NCI-H1048 (cell line): ENCODE results near the gene MTG2.

ENCODE experiments used
- DNase-seq: peaks from one replicate; lab custom pipeline; 2025; lab: John Stamatoyannopoulos, UW

MTG2 gene

DNA sequence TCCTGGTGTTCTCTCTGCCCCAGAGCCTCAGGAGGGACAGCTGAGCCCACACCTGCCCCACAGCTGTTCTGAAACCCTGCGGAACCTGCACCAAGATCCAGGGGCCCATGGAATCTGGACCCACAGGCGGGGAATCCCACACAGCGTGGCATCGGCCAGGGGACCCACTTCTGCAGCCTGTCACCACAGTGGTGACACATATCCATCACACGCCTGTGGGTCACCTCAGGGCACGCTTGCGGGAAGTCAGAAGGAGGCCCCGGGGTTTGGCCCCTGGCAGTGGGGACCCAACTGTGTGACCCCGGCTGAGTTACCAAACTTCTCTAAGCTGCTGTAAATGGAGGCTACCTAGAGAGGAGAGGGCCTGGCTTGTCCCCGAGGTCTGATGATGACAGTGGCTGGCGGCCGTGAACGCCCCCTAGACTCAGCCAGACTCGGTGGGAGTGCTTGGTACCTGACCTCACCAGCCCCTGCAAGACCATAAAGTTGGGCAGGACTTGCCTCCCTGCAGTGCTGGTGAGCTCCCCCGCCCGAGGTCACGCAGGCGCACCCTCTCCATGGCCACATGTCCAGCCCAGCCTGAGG lies 39.5 kb downstream of the MTG2 start:
- no peak for DNase-seq

DNA sequence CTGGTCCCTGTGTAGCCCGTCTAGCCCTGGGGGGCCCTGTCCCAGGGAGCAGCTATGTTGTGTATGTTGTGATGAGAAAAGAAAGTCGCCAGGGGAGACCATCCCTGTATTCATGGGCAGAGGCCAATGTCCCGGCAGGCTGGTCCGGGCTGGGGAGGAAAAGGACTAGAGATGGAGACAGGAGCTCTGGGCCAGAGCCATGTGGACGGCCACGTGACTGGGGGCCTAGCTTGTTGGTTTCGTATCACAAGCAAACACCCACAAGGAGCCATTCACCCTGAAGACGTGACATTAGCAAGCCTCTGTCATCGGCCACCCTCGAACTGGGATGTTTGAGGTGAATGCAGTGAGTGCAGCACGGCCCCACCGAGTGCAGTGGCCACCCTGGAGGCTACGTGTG lies 40.1 kb downstream of the MTG2 start:
- no peak for DNase-seq

DNA sequence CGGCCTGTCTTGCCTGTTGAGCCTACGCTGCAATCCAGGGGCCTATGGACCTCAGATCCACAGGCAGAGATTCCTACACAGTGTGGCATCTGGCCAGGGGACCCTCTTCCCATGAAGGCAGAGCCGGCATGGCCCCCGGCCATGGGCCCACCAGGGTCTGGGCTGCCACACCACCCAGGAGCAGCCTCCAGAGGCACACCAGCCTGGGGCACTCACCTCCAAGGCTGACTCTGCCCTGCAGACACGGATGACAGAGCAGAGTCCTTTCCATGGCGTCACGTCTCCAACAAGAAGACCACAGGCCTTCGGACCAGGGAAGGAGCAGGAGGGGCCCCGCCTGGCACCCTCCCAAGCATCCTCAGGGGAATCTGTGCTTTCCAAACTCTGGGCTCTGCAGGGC lies 40.7 kb downstream of the MTG2 start:
- no peak for DNase-seq

DNA sequence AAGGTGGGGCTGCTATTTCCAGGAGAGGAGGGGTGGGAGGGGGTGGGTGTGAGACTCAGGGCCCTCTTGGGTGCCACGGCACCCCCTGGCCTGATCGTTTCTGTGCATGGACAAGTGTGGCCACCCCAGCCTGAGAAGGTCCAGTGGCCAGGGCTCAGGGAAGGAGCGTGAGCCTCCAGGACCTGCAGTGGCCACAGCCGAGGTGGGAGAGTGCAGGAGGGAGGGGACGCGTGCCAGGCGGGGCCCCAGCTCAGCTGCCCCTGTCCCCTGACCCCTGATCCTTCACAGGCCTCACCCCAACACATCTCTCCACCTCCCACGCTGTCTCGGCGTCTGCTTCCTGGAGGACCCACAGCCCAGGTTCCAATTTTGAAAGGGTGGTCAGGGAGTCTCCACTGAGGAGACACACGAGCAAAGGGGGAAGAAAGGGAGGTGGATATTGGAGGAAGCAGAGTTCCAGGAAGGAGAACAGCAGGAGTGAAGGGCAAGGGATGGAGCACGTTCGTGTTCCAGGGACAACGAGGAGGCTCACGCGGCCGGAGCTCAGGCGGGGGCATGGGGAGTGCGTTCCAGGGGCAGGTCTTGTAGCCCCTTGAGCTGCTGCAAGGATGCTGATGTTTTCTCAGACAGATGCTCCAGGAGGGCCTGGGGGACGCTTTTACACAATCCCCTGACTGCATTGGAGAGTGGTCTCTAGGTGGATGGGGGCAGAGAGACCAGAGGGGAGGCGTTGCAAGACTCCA lies 41.5 kb downstream of the MTG2 start:
- no peak for DNase-seq

DNA sequence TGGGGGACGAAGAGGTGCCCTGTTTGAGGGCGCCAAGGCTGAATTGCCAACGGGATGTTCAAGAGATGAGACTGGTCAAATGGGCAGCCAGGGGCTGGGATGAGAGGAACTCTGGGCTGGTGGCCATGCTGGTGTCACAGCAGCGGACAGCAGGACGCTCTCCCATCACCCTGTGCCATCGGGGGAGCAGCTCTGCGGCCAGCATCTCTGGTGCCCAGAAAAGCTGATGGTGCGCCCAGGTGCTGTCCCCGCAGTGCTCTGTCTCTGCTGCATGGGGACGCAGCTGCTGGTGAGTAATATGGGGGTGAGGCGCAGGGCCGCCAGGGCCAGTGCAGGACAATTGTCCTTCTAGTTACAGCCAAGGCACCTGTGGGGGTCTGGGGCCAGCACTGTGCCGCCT lies 42.2 kb downstream of the MTG2 start:
- DNase-seq: no peak

- DNase-seq: no peak
Measured at GRCh38 chr20:62225820-62226635, 43.2 kb downstream of the MTG2 start.

DNA sequence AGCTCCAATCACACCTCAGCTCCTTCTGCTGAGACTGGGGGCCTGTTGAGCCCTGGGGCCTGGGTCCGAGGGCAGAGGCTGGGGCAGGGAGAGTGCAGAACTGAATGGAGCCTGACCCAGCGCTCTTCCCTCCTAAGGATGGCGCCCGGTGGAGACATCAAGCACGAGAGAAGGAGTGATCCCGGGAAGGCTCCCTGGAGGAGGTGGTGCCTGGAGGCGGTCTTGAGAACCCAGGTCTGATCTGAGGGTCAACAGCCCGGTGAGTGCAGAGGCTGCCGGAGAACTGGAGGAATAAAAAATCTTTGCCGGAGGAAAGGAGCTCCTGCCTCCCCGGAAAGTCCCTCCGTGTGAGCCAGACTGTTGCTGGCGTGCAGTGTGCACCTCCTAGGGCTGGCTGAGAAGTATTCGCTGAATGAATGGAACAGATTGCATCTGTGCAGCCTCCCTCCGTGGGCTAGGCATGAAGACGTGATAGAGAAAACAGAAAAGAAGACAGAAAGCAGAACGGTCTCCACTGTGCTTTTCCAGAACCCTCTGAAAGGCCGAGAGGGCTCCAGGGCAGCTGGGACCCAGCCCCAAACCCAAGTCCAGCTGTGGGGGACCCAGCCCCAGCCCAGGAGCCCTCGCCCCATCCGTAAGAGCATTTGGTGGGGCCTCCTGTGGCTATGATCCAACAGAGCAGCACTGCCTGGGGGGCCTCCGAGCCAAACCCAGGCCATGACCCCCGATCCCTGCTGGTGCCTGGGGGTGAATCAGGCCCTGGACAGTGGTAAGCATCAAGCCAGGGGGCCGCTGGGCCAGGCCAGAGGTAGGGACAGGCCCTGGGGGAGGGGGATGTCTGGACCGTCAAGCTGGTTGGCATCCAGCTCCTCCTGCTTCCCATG lies 44.1 kb downstream of the MTG2 start:
- no peak for DNase-seq

DNA sequence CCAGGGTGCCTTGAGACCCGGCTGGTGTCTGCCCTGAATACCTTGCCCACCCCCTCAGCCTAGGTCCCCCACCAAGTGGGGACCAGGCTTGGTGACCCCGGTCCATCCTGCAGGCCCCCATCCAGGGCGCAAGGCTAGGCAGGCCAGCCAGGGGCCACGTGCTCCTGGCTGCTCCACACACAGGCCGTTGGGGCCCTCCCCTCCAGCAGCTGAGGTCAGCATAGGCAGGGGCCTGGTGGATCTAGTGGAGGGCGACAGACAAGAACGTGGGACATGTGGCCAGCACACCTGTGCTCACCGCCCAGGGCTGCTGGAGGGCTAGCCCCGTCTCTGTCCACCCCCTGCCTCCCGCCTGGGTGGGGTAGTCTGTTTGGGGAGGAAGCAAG lies 44.8 kb downstream of the MTG2 start:
- DNase-seq: no peak

DNA sequence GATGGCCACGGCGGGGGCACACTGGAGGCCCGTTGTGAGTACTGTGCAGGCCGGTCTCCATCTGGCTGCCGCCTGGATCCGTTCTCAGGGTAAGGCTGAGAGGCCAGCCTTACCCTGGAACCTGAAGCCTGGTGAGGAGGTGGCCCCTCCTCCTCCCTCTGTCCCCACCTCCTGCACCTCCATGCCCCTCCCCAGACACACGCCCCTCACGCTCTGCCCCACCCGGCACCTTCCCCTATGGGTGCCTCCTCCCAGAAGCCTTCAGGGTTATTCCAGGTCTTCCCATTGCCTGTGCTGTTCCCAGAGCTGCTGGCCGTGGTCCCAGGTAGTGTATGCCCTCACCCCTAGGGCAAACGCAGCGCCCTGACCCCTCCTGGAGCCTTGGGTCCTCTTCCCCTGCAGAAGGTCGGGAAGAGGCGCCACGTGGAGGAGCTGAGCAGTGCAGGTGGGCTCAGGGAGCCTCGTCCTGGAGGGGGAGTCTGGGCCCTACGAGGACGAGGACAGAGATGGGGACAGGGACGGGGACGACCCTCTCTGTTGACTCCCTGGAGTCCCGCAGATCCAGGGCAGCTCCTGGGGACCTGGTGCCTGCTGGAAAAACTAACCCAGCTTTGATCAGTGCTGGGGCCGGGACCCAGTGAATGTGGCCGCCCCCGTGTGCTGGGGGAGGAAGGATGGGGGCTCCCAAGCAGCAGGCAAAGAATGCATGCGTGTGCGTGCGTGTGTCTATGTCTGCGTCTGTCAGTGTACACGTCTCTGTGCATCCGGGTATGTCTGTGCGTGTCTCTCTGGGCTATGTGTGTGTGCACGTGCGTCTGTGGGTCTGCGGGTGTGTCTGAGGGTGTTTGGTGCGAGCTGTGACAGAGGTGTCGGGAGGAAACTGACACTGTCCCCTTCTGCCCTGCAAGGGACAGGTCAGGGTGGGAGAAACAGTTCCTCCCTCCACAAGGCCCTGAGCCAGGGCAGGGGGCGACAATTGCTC lies 45.4 kb downstream of the MTG2 start:
- DNase-seq: no peak

DNA sequence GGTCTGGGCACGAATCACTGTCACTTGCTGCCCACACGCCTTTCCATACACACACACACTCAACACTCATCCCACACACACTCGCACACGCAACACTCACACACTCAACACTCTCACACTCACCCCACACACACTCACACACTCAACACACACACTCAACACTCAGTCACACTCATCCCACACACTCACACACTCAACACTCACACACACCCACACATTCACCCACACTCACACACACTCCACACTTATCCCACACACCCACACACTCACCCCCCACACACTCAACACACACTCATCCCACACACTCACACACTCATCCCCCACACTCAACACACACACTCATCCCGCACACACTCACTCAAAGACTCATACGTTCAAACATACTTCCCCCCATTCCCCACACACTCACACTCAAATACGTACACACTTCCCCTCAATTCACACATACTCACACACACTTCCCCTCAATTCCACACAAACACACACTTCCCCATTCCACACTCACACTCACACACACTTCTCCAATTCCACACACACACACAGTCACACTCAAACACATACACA lies 46.2 kb downstream of the MTG2 start:
- no peak for DNase-seq

- no peak for DNase-seq
Measured at GRCh38 chr20:62229667-62230066, 46.8 kb downstream of the MTG2 start.

GRCh38 chr20:62230276-62230675 lies 47.4 kb downstream of the MTG2 start:
- DNase-seq: no peak

DNA sequence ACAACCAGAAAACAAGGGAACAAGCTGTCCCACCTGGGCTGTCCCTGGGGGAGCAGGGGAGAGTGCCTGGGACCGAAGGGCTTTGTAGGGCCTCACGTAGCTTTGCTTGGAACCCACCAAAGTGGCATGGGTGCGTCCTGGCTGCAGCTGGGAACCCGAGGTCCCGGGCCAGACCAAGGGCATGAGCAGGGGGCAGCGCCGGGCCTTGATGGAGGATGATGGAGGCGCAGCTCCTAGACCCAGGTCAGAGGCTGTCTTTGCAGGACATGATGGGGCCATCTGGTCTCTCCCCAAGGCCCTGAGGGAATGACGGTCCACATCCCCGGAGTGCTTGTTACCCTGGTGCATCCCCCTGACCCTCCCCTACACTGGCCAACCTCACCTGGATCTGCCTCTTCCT lies 47.9 kb downstream of the MTG2 start:
- DNase-seq: no peak

DNA sequence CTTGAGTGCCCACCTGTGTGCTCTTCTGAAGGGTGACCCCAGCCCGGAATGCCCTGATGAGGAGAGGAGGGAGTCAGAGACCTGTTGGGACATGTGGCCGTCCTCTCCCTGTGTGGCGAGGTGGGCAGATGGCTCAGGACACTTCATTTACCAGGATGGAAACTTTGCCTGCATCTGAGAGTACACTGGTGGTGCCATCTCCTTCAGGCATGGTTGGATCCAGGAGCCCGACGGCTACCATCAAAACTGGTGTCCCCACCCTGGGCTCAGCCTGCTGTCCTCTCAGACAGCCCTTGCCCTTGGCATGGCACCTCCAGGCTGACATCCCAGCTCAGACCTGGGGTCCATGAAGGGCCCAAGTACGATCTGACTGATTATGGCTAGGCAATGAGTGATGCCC lies 48.5 kb downstream of the MTG2 start:
- no peak for DNase-seq

- DNase-seq: no peak
Measured at GRCh38 chr20:62232194-62232593, 49.4 kb downstream of the MTG2 start.

DNA sequence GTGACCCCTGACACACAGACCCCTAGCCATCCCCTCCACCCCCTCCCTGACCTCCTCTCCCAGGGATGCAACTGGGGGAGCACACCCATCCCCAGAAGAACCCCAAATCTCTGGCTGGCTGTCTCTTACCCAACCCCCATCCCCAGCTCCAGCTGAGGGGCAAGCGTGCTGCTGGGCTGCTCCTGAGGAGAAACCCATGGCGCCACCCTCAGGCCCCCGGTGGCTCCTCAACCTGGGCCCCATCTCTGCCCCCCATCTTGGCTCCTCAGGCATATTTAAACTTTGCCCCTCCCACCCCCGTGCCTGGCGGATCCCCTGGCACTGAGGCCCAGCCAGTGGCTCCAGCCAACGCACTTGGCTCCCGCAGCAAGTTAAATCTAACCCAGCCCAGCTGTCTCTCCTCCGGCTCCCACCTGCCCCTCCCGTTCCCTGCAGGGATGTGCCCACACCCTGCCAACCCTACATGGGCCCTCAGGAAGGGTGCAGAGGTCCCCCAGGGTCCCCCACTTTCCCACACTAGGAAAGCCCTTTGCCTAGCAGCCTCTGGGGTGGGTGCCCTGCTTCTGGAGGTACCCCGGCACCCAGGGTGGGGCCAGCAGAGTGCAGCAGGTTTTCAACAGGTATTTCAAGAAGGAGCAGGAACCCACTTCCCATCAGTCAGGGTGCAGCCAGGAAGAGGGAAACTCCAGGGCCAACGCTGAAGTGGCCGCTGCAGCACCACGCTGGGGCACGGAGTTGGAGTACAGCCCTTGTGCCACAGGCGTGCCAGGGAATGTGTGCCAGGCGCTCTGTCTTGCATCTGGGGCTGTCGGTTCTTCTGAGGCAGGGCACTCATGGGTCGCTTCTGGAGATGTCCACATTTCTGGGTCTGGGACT lies 50.2 kb downstream of the MTG2 start:
- no peak for DNase-seq

DNA sequence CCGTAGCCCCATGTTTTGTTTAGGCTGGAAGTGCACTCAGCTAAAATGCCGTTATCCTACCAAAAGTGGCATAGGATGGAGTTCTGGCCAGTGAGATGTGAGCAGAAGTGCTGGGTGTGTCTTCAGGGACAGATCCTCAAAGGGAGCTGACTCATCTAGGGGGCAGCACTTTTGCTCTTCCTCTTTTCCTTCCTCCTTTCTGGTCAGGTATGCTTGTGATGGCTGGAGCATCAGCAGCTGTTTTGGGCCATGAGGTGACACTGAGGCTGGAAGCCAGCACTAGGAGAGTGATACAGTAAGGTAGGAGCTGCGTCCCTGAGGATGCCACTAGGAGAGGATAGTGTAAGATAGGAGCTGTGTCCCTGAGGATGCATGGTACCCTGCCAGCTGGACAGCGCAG lies 50.9 kb downstream of the MTG2 start:
- no peak for DNase-seq

GRCh38 chr20:62234339-62234738 lies 51.5 kb downstream of the MTG2 start:
- no peak for DNase-seq

DNA sequence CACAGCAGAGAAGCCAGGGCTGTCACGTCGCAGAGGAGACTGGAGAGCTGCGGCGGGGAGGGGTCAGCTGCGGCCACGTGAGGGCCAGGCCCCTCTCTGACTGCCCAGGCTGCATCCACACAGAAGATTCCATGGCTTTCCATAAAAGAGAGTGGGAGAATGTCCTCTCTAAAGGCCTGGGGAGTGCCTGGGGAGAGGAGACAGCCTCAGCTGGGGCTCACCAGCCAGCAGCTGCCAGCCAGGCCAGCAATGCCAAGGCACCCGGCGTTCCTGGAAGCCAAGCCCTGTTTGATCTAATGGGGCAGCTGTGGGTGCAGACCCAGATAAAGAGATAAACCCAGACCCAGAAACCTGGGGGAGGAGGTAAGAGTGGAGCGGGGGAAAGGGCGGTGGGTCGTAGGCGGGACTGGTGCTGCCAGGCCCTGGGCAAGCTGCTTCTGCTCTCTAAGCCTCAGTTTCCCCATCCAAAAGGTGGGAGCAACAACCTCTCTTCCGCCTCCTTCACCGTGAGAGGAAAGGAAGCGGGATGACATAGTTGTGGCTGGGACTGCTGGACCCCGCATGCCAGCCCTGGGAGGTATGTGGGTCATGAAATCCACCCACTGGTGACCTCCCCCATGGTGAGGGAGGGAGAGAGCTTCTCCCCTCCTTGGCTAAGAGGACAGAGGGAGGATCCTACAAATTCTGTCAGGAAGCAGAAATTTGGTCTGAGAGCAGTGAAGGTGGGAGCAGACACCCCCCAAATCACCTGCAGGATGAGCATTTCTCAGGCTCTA lies 52.4 kb downstream of the MTG2 start:
- no peak for DNase-seq
